ENCODE data around the gene ARSG.

The ARSG gene

DNA sequence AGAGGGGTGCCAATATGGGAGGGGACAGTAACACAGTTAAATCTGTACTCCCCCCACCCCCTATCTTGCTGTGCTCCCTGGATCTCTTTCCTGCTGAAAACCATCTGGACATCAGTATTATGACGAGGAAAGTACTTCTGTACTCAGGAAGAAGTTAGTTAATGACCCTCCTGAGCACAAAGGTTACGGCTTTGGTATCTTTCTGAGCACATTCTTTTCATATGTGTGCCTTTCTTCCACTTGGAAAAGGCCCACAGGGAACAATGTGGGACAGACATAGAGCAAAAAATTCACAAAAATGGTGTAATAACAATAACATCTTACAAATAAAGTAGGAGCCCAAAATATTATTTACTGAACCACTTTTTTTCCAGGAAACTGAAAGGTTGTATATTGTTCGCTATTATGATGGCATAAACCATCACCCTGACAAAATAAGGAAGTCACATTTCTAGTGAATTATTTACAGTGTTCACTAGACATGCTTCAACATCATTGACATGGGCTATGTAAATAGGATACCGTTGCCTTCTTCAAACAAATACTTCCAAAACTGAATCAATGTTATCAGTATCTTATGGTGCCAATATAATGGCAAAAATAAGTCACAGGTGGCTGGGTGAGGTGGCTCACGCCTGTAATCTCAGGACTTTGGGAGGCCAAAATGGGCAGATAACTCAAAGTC lies 160.5 kb downstream of the ARSG start:
- no peak for DNase-seq (ENCODE audit: low spot score in 2 of 2)
- Histone ChIP-seq H3K9me3 (no peaks in the 10 kb centered on the region), H3K4me3 (no peak overlapping the region), H3K27me3 (ENCODE audit: low read depth) (no peaks in the 10 kb centered on the region), H3K36me3 (replicated peaks) (no peaks in the 10 kb centered on the region), H3K4me1 (peaks cover 16% of the 10 kb centered on the region)
- in situ Hi-C loops (cut with MboI; ENCODE audit: low sequenced_read_pairs) = no loop called here

DNA sequence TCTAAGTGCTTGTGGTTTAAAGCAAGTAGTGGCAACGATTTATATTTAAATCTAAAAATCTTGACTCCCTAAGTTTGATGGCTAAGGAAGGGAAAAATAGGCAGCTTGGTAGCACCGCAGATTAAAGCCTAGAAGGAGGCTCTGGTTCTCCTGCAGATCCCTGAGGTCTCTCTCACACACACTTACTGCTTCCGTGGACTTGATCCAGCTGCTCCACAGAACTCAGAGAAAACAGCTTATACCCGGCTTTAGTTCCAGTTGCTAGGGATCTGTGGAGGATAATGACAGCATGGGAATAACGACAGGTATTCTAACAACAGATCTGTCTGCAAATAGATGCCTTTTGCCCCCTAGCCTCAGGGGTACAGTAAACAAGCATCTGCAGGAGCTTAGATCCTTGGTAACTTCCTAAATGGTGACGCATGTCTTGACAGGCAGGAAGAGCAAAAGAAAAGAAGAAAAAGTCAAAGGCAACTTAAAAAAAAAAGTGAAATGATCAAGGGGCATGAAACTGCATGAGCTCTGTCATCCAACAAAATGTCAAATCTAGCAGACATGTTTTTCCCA lies 161.5 kb downstream of the ARSG start:
- Histone ChIP-seq H3K27me3 (ENCODE audit: low read depth) (no peaks in the 10 kb centered on the region), H3K4me1 (peaks cover 16% of the 10 kb centered on the region), H3K9me3 (no peaks in the 10 kb centered on the region), H3K36me3 (replicated peaks) (no peaks in the 10 kb centered on the region), H3K4me3 (no peak overlapping the region)
- DNase-seq (ENCODE audit: low spot score in 2 of 2) = no peak
- in situ Hi-C loops (cut with MboI; ENCODE audit: low sequenced_read_pairs) = no loop called here

DNA sequence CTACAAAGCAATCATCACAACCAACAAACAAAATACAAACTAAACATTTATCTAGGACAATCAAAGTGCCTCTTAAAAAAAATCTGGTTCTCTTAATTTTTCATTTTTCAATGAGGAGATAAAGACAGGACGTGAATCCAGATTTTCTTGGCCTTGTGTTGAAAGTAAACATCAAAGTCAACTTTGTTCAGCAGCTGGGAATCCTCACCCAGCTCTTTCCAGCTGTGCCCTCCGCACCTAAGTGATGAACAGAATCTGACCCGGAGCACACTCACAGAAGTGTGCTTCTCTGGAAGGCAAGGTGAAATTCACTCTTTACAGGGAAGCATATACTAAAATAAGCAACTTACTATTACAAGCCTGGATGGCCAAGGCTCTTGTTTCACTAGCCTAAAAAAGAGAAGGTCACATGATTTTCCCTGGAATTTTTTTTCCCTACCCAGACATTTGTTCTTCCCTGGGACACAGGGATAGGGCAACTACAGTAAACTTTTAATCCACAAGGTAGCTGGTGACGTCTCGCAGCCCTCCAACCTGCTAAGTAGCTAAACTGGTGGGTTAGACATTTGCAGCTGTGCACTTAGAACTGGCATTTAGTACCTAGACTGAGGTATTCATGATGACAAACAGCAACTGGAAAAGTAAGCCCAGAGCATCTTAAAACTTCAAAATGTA lies 162.8 kb downstream of the ARSG start:
- no peak for DNase-seq (ENCODE audit: low spot score in 2 of 2)
- no peaks in the 10 kb centered on the region for H3K9me3 ChIP-seq
- in situ Hi-C loops (cut with MboI; ENCODE audit: low sequenced_read_pairs) = no loop called here

DNA sequence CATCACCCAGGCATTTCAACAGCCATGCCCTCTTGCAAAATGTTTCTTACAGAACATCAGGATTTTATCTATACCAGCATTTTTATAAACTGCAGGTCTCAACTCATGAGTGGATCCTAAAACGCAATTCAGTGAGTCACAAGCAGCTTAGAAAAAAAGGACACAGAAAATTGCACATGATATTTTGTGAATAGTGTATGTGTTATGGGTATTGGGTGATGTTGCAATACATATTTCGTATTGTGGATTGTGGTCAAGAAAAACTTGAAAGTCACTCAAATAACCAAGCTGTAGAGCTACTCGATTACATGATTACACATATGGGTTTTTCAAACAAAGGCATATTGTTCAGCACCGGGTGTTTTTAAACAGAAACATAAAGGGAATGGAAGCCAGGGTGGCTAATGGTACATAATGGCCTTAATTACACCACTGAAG lies 164.6 kb downstream of the ARSG start:
- no peaks in the 10 kb centered on the region for H3K36me3 ChIP-seq (replicated peaks)
- H3K4me3 ChIP-seq = no peak overlapping the region; the same call in 1 of the 2 replicates

More for the DNA sequence above, 162.8 kb downstream of the ARSG start:
- no peaks in the 10 kb centered on the region for H3K27me3 ChIP-seq (ENCODE audit: low read depth)
- no peak overlapping the region for H3K4me3 ChIP-seq
- H3K36me3 ChIP-seq (replicated peaks) = no peaks in the 10 kb centered on the region
- H3K4me1 ChIP-seq = peaks cover 11% of the 10 kb centered on the region

DNA sequence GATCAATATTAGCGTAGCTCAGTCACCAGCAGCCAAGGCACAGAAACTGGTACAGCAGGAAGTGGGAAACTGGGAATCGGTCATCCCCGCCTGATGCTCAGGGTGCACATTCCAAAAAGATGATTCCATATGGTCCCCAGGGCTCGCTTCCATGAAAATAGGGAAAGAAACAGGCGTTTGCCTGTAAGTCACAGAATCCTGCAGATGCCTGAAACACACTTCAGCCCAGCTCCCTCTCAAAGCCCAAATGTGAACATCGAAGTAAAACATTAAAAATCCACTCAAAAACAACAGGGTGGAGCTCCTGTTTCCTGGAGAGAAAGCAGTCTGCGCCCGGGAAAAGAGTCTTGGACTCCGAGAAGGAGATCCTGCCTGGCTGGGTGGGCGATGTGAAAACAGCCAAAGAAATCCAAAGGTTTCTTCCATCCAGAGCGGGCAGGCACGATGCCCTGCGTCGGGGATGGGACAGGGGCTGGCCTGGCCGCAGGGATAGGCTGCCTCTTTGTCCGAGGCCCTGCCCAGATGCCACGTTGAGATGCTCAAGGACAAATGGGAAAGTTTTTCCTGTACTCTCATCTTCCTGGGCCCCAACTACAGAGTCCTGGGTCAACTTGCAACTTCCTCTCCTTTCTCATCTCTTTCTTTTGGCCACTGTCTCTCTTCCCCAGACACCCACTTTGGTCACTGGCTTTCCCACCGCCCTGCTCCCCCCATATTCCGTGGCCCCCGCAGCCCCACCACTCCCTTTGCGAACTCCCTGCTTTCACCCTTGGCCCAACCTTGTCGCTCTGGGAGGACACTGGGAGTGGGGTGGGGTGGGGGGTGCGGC lies 165.3 kb downstream of the ARSG start:
- Histone ChIP-seq H3K4me1 (peaks cover 24% of the 10 kb centered on the region), H3K36me3 (replicated peaks) (no peaks in the 10 kb centered on the region), H3K27me3 (ENCODE audit: low read depth) (no peaks in the 10 kb centered on the region), H3K9me3 (no peaks in the 10 kb centered on the region), H3K4me3 (peak overlapping the region; percentile 48)
- DNase-seq (ENCODE audit: low spot score in 2 of 2) = peak in 1 of 2 experiments; percentile 54
- in situ Hi-C loops (cut with MboI; ENCODE audit: low sequenced_read_pairs) = no loop called here

More for the DNA sequence above, 164.6 kb downstream of the ARSG start:
- Histone ChIP-seq H3K4me1 (peaks cover 18% of the 10 kb centered on the region), H3K9me3 (no peaks in the 10 kb centered on the region), H3K27me3 (ENCODE audit: low read depth) (no peaks in the 10 kb centered on the region)
- in situ Hi-C loops (cut with MboI; ENCODE audit: low sequenced_read_pairs) = no loop called here
- DNase-seq (ENCODE audit: low spot score in 2 of 2) = no peak

DNA sequence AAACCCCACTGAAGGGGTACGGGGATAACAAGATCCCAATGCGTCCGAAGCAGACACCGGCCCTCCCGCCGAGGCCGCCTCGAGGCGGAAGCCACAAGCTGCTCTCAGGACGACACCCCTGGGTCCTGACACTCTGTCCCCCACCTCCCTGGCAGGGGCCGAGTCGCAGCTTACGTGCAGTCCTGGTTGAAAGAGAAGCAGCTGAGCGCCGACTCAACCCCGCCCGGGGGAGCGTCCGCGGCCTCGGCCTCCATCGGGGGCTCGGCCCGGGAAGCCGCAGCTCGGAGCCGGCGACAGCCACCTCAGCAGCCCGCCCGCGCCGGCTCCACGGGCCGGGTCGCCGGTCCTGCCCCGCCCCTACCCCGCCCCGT lies 165.9 kb downstream of the ARSG start, which contains the start of gene WIPI1:
TSS of gene WIPI1 (minus strand) at position 329 of the 371 bp plus-strand sequence. CDS start at position 254, 75 bp downstream.
- H3K36me3 ChIP-seq (replicated peaks) = no peaks in the 10 kb centered on the region
- DNase-seq (ENCODE audit: low spot score in 2 of 2) = no peak
- H3K4me3 ChIP-seq = peak within 1 kb of the TSS; percentile 48
- no peaks in the 10 kb centered on the region for H3K9me3 ChIP-seq
- H3K4me1 ChIP-seq = peaks cover 27% of the 10 kb centered on the region
- in situ Hi-C loops (cut with MboI; ENCODE audit: low sequenced_read_pairs) = no loop called here
- H3K27me3 ChIP-seq (ENCODE audit: low read depth) = no peaks in the 10 kb centered on the region

DNA sequence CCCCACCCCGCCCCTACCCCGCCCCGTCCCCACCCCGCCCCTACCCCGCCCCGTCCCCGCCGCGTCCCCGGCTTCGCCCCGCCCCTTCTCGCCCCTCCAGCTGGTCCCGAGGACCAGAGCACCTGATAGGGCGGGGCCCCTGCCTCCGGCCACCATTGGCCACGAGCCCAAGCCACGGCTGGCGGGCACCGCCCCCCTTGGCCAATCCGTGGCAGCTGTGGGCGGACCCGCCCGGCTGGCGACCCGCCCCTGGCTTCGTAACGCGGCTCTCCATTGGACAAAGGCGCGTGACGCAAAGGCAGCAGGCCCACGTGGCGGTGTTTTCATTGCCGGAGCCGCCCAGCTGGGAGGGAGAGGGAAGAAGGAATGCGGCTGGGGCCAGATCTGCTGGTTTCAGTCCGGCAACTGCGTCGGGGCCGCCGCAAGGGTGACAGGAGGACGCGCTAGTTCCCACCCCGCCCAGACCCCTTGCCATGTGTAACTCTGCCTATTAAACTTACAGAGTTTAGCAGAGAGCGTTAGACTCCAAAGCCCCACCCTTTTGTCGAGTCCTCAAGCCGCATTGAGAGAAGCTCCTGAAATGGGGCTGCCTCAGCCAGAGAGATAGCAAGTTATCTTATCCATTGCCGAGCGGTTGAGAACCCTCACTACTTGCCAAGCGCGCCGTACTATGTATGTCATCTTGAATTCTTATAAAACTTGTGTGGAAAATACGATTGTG lies 166.4 kb downstream of the ARSG start:
- no peaks in the 10 kb centered on the region for H3K27me3 ChIP-seq (ENCODE audit: low read depth)
- in situ Hi-C loops (cut with MboI; ENCODE audit: low sequenced_read_pairs) = no loop called here
- no peaks in the 10 kb centered on the region for H3K36me3 ChIP-seq (replicated peaks)
- H3K9me3 ChIP-seq = no peaks in the 10 kb centered on the region
- peak; percentile 98 to 100 for DNase-seq (ENCODE audit: low spot score in 2 of 2)
- H3K4me3 ChIP-seq = peak overlapping the region; percentile 26
- peaks cover 29% of the 10 kb centered on the region for H3K4me1 ChIP-seq

DNA sequence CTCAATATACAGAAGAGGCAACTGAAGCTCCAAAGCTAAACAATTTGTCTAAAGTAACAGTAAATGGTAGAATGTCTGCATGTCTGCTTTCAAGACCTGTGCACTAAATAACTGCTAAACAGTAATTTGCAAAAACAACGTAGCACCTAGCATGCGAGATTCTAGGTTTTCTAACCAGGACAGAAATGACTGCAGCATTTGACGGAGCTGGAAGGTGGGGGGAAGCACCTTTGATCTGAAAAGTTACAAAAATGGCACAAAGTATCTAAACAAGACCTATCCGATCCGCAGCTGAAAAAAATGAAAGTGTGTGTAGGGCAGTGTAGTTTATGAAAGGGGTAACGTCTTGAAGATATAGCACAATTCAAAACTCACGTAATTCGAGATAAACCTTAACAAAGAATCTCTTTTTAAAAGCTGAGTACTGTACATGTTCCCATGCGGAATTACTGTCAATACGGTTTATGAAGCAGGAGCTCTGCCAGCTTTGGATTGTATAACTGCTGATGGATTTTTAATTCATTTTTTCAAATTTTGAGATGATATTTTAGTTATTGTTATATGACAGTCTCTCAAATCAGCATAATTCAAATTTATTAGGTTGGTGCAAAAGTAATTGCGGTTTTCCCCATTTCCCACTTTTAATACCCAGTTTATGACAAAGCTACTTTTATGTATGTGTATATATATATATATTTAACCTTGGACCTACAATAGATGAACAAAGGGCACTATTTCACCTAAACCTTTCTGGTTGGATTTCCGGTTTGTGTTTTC lies 167.2 kb downstream of the ARSG start:
- Histone ChIP-seq H3K36me3 (replicated peaks) (no peaks in the 10 kb centered on the region), H3K9me3 (no peaks in the 10 kb centered on the region), H3K4me1 (peaks cover 31% of the 10 kb centered on the region), H3K4me3 (peak overlapping the region; percentile 26), H3K27me3 (ENCODE audit: low read depth) (no peaks in the 10 kb centered on the region)
- no peak for DNase-seq (ENCODE audit: low spot score in 2 of 2)
- in situ Hi-C loops (cut with MboI; ENCODE audit: low sequenced_read_pairs) = no loop called here

DNA sequence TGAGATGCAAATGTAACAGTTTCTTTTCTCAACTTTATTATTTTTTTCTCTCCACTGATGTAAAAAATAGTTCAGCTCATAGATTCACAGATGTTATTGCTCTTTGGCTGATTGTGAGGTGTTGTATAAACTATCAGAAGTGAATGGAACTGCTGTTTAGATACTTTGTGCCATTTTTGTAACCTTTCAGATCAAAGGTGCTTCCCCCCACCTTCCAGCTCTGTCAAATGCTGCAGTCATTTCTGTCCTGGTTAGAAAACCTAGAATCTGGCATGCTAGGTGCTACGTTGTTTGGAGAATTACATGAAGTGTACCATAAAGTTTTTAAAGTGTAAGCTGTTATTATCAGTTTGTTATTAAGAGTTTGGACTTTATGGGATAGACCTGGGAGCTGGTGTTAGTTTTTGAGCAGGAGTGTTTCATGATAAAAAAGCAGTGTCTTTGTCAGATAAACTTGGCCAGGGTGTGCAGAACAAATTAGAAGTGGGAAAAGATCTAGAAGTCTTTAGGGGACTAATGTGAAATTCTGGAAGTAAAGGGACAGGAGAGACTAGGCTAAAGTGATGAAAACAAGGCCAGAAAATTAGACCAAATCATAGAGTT lies 167.8 kb downstream of the ARSG start:
- Histone ChIP-seq H3K9me3 (no peaks in the 10 kb centered on the region), H3K27me3 (ENCODE audit: low read depth) (no peaks in the 10 kb centered on the region), H3K4me1 (peaks cover 31% of the 10 kb centered on the region), H3K36me3 (replicated peaks) (no peaks in the 10 kb centered on the region), H3K4me3 (no peak overlapping the region)
- in situ Hi-C loops (cut with MboI; ENCODE audit: low sequenced_read_pairs) = no loop called here
- no peak for DNase-seq (ENCODE audit: low spot score in 2 of 2)

DNA sequence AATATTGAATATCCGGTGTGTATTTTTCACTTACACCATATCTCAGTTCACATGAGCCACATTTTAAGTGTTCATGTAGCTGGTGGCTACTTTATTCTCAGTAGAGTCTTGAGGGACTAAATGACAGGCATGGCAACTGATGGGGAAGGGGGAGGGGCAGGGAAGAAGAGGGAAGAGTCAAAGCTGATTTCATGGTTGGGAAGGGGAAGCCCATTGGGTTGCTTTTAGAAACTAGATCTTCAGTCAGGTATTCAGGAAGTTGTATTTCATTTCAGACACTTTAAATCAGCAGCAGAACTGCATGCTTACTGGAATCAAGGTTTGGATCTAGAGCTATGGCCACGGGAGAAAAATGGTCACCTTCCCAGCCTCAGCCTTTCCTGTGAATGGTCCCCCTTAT lies 168.9 kb downstream of the ARSG start:
- Histone ChIP-seq H3K36me3 (replicated peaks) (no peaks in the 10 kb centered on the region), H3K4me1 (peaks cover 31% of the 10 kb centered on the region), H3K27me3 (ENCODE audit: low read depth) (no peaks in the 10 kb centered on the region), H3K4me3 (no peak overlapping the region), H3K9me3 (no peaks in the 10 kb centered on the region)
- DNase-seq (ENCODE audit: low spot score in 2 of 2) = no peak
- in situ Hi-C loops (cut with MboI; ENCODE audit: low sequenced_read_pairs) = no loop called here

DNA sequence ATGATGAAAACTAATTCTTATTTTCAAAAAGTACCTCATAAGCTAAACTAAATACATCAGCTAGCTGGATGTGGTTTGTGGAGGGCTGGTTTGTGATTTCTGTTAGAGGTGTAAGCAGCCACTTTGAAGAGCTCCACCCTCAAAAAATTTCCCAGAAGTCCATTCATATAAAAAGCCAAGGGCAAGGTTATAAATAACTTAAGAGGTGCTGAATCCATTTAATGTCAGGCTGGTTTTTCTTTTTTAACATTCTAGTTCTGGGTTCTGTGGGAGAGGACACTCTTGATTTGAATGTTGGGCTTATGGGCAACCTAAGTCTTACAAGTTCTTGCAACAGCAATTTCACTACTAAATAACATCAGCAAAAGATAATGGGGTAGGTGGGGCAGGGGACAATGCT lies 169.4 kb downstream of the ARSG start:
- no peak overlapping the region for H3K4me3 ChIP-seq
- peaks cover 32% of the 10 kb centered on the region for H3K4me1 ChIP-seq
- in situ Hi-C loops (cut with MboI; ENCODE audit: low sequenced_read_pairs) = no loop called here
- H3K9me3 ChIP-seq = no peaks in the 10 kb centered on the region
- no peak for DNase-seq (ENCODE audit: low spot score in 2 of 2)
- no peaks in the 10 kb centered on the region for H3K36me3 ChIP-seq (replicated peaks)
- H3K27me3 ChIP-seq (ENCODE audit: low read depth) = no peaks in the 10 kb centered on the region

DNA sequence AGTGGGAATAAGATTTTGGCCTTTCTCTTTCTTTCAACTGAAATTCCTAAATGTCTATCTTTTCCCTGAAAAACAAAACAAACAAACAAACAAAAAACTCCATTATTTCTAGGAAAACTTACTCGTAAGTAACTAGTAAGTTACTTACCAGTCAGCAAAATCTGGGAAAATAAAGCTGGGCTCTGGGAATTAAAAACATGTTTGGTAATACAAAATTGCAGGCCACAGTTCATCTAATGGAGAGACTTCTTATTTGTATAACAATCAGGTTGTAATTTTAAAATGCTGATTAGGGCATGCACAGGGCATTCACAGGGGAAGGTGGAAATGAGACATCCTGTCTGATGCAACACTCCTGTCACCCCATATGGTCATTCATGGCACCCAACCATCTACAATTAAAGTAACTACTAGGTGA lies 169.8 kb downstream of the ARSG start:
- Histone ChIP-seq H3K9me3 (no peaks in the 10 kb centered on the region), H3K27me3 (ENCODE audit: low read depth) (no peaks in the 10 kb centered on the region), H3K4me3 (no peak overlapping the region), H3K4me1 (peaks cover 32% of the 10 kb centered on the region), H3K36me3 (replicated peaks) (no peaks in the 10 kb centered on the region)
- in situ Hi-C loops (cut with MboI; ENCODE audit: low sequenced_read_pairs) = no loop called here
- no peak for DNase-seq (ENCODE audit: low spot score in 2 of 2)

Data from HAP-1 (cell line).